GM12801 (cell line): ENCODE results near the gene RFWD3.

Source experiments
- CTCF ChIP-seq: IDR thresholded peaks from one replicate; pipeline ENCODE4 v1.5.1; 2011; ENCODE audit warnings: control low read depth; ENCODE audit not compliant: insufficient read length; ENCODE audit errors: extremely low read depth

The RFWD3 gene

GRCh38 chr16:74574146-74574545 is 92.5 kb downstream of the RFWD3 start:
- TF ChIP-seq CTCF: no peak

GRCh38 chr16:74573622-74574021 is 93.1 kb downstream of the RFWD3 start:
- no peak for TF ChIP-seq CTCF
